HL-60 (cell line): ENCODE results near the gene SORCS2.

Experiments used
- DNase-seq, 2 experiments: peaks; one replicate each; pipeline ENCODE4 v3.0.0-alpha.2; 2010 to 2020; ENCODE audit warnings: low read depth in 1 of 2, low spot score in 1 of 2
- H3K27ac ChIP-seq: fragments of 250-450 bp; sonication (Bioruptor Pico); replicated peaks from 2 replicates; pipeline ENCODE4 v1.5.1; 2020; ENCODE audit warnings: mild to moderate bottlenecking, moderate library complexity
- H3K27me3 ChIP-seq: fragments of 250-450 bp; sonication (Bioruptor Pico); 2 replicates; pipeline ENCODE4 v1.5.1; 2021; ENCODE audit warnings: mild to moderate bottlenecking, moderate library complexity; ENCODE audit not compliant: insufficient read depth, poor library complexity, severe bottlenecking
- H3K4me3 ChIP-seq: replicated peaks from 2 replicates; pipeline ENCODE4 v1.5.1; 2011; ENCODE audit warnings: mild to moderate bottlenecking, control low read depth, low read length; ENCODE audit not compliant: insufficient read depth
- CTCF ChIP-seq: IDR thresholded peaks from one replicate; pipeline ENCODE4 v1.5.1; 2011; ENCODE audit warnings: low read length, control low read depth, inconsistent platforms; ENCODE audit not compliant: insufficient read depth
- GABPA ChIP-seq: IDR thresholded peaks from 2 replicates; pipeline ENCODE4 v1.6.1; 2012; ENCODE audit warnings: low read depth
- POLR2AphosphoS5 ChIP-seq: IDR thresholded peaks from 2 replicates; pipeline ENCODE4 v1.6.1; 2012; ENCODE audit warnings: low read depth
- REST ChIP-seq: IDR thresholded peaks from 2 replicates; pipeline ENCODE4 v1.6.1; 2012; ENCODE audit warnings: low read depth; ENCODE audit not compliant: insufficient replicate concordance
- SPI1 ChIP-seq: IDR thresholded peaks from 2 replicates; pipeline ENCODE4 v1.6.1; 2012; ENCODE audit warnings: low read depth, mild to moderate bottlenecking, borderline replicate concordance

Gene SORCS2

GRCh38 chr4:7750523-7750922, 558.2 kb downstream of the SORCS2 start:
- Histone ChIP-seq H3K4me3 (no peak overlapping the region), H3K27me3 (no peaks in the 10 kb centered on the region), H3K27ac (no peak overlapping the region)
- TF ChIP-seq SPI1: no peak
- no peak for TF ChIP-seq POLR2AphosphoS5
- TF ChIP-seq GABPA: no peak
- TF ChIP-seq REST: no peak
- no peak for TF ChIP-seq CTCF
- DNase-seq: no peak

GRCh38 chr4:7750972-7751371, 558.6 kb downstream of the SORCS2 start:
- DNase-seq: no peak
- Histone ChIP-seq H3K27me3 (no peaks in the 10 kb centered on the region), H3K27ac (no peak overlapping the region), H3K4me3 (no peak overlapping the region)
- TF ChIP-seq GABPA: no peak
- TF ChIP-seq REST: no peak
- no peak for TF ChIP-seq CTCF
- no peak for TF ChIP-seq POLR2AphosphoS5
- TF ChIP-seq SPI1: no peak

- no peak overlapping the region for H3K4me3 ChIP-seq
- DNase-seq: no peak
- no peaks in the 10 kb centered on the region for H3K27me3 ChIP-seq
- TF ChIP-seq REST (no peak), POLR2AphosphoS5 (no peak), SPI1 (no peak), CTCF (no peak), GABPA (no peak)
- H3K27ac ChIP-seq: no peak overlapping the region
These were observed 560.3 kb downstream of the SORCS2 start for GRCh38 chr4:7752649-7753048.
